ENCODE results near the gene GRAMD1B. TPM values are rescaled to one million over a fixed set of nuclear protein-coding genes. Genes with fewer than 3 reads are reported as not detected.

The GRAMD1B gene
- total RNA-seq, 1 experiment from 2014 or later = 82.1 TPM

- Histone ChIP-seq H3K79me2 (ENCODE audit: low read length) (peaks cover 50% of the 10 kb centered on the region), H3K4me3 (ENCODE audit: low read length) (no peak overlapping the region), H3K4me1 (ENCODE audit: insufficient read depth, low read length) (peaks cover 10% of the 10 kb centered on the region; the same call in 1 of the 2 replicates), H3K27me3 (ENCODE audit: low read length) (no peaks in the 10 kb centered on the region), H3K9ac (ENCODE audit: low read length) (no peak overlapping the region), H3K27ac (ENCODE audit: low read length) (no peak overlapping the region), H4K20me1 (ENCODE audit: low read length) (peaks cover 13% of the 10 kb centered on the region; the same call in 1 of the 2 replicates), H3K4me2 (ENCODE audit: low read length) (no peak overlapping the region), H3F3A (ENCODE audit: low read length, unreplicated experiment) (no peaks in the 10 kb centered on the region), H3K36me3 (ENCODE audit: low read depth, low read length) (peaks cover 6% of the 10 kb centered on the region; the same call in 1 of the 2 replicates), H2AFZ (ENCODE audit: low read length) (no peak overlapping the region), H3K9me3 (ENCODE audit: low read length) (no peaks in the 10 kb centered on the region), H3K9me2 (replicated peaks; ENCODE audit: low read length) (no peaks in the 10 kb centered on the region)
- no peak for TF ChIP-seq EZH2 (IDR thresholded peaks at IDR 0.05; ENCODE audit: low read length, unreplicated experiment)
- TF ChIP-seq, protein P1, sequence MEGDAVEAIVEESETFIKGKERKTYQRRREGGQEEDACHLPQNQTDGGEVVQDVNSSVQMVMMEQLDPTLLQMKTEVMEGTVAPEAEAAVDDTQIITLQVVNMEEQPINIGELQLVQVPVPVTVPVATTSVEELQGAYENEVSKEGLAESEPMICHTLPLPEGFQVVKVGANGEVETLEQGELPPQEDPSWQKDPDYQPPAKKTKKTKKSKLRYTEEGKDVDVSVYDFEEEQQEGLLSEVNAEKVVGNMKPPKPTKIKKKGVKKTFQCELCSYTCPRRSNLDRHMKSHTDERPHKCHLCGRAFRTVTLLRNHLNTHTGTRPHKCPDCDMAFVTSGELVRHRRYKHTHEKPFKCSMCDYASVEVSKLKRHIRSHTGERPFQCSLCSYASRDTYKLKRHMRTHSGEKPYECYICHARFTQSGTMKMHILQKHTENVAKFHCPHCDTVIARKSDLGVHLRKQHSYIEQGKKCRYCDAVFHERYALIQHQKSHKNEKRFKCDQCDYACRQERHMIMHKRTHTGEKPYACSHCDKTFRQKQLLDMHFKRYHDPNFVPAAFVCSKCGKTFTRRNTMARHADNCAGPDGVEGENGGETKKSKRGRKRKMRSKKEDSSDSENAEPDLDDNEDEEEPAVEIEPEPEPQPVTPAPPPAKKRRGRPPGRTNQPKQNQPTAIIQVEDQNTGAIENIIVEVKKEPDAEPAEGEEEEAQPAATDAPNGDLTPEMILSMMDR (conservative IDR thresholded peaks at IDR 0.05; ENCODE audit: low read depth, low read length) = no peak
- no peak for TF ChIP-seq EZH2phosphoT487 (IDR thresholded peaks at IDR 0.05; ENCODE audit: borderline replicate concordance, low read length)
- DNase-seq (peak; percentile 27), ATAC-seq (peak; percentile 13)
- intact Hi-C loops (cut with micrococcal nuclease) = loop anchor here (10.0 kb wide), 1 partner anchor 195 kb away; no protein-coding TSS in a partner anchor
- no TSS peak for BruUV-seq (replicated peaks)
- CTCF ChIA-PET = no interaction called here
- POLR2A ChIA-PET (ENCODE audit: unreplicated experiment) = no interaction called here
Measured at GRCh38 chr11:123509737-123510578, 79.9 kb downstream of the GRAMD1B start.

DNA sequence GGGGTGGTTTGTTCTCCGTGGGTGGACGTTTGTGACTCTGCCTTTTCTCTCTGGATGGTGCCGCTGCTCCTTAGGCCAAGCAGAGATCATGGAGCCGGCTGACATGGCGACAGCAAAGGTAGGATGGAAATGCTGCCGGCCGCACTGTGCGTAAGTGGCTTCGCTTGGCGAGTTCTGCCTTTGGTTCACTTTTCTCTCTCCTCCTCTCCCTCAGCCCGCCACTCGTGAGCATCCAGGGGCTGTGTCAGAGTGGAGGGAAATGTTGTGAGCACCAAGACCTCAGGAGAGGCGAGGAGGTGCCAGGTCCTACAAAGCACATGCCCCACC is 80.5 kb downstream of the GRAMD1B start:
- DNase-seq (no peak), ATAC-seq (no peak)
- peaks cover 55% of the 10 kb centered on the region for H3K79me2 ChIP-seq (ENCODE audit: low read length)
- intact Hi-C loops (cut with micrococcal nuclease) = loop anchor here (10.0 kb wide), 1 partner anchor 194 kb away; no protein-coding TSS in a partner anchor
- no peak overlapping the region for H3K27ac ChIP-seq (ENCODE audit: low read length)
- peak overlapping the region; percentile 37; the same call in 1 of the 2 replicates for H3K4me2 ChIP-seq (ENCODE audit: low read length)
- H3K9ac ChIP-seq (ENCODE audit: low read length) = no peak overlapping the region
- H3K36me3 ChIP-seq (ENCODE audit: low read depth, low read length) = peaks cover 8% of the 10 kb centered on the region; the same call in 1 of the 2 replicates
- no peaks in the 10 kb centered on the region for H3K9me2 ChIP-seq (replicated peaks; ENCODE audit: low read length)
- no peak for TF ChIP-seq EZH2phosphoT487 (IDR thresholded peaks at IDR 0.05; ENCODE audit: borderline replicate concordance, low read length)
- TF ChIP-seq, protein P1 (conservative IDR thresholded peaks at IDR 0.05; ENCODE audit: low read depth, low read length) = no peak
- no peak for TF ChIP-seq EZH2 (IDR thresholded peaks at IDR 0.05; ENCODE audit: low read length, unreplicated experiment)
- POLR2A ChIA-PET (ENCODE audit: unreplicated experiment) = no interaction called here
- no peaks in the 10 kb centered on the region for H3K9me3 ChIP-seq (ENCODE audit: low read length)
- CTCF ChIA-PET = no interaction called here
- no peaks in the 10 kb centered on the region for H3F3A ChIP-seq (ENCODE audit: low read length, unreplicated experiment)
- no TSS peak for BruUV-seq (replicated peaks)
- H4K20me1 ChIP-seq (ENCODE audit: low read length) = peaks cover 13% of the 10 kb centered on the region; the same call in 1 of the 2 replicates
- H2AFZ ChIP-seq (ENCODE audit: low read length) = no peak overlapping the region
- no peaks in the 10 kb centered on the region for H3K27me3 ChIP-seq (ENCODE audit: low read length)
- H3K4me1 ChIP-seq (ENCODE audit: insufficient read depth, low read length) = peaks cover 10% of the 10 kb centered on the region; the same call in 1 of the 2 replicates
- no peak overlapping the region for H3K4me3 ChIP-seq (ENCODE audit: low read length)
